HepG2 (cell line): Measurements from ENCODE around the gene DNASE1L2. TPM values are rescaled to one million over a fixed set of nuclear protein-coding genes. Genes with fewer than 3 reads are reported as not detected.

Experiments
- GATAD1 ChIP-seq: IDR thresholded peaks from 2 replicates; pipeline ENCODE4 v1.6.1; 2016; ENCODE audit warnings: missing genetic modification reagents, missing compliant biosample characterization
- HES4 ChIP-seq: sonication (generic); formaldehyde crosslinking; IDR thresholded peaks from 2 replicates; pipeline ENCODE4 v1.9.0; 2021; ENCODE audit warnings: mild to moderate bottlenecking, missing genetic modification reagents, borderline replicate concordance
- HNRNPUL1 ChIP-seq: fragments of 200-400 bp; formaldehyde crosslinking; IDR thresholded peaks from 2 replicates; pipeline ENCODE4 v1.6.1; 2017; ENCODE audit warnings: low read depth, mild to moderate bottlenecking, low read length, moderate library complexity
- MED8 ChIP-seq: sonication (generic); formaldehyde crosslinking; IDR thresholded peaks from 2 replicates; pipeline ENCODE4 v1.8.1; 2023; ENCODE audit warnings: mild to moderate bottlenecking, missing genetic modification reagents; ENCODE audit not compliant: insufficient replicate concordance
- NR1H2 ChIP-seq: sonication (generic); formaldehyde crosslinking; IDR thresholded peaks from 2 replicates; pipeline ENCODE4 v1.8.1; 2022; ENCODE audit warnings: low read depth, missing genetic modification reagents, borderline replicate concordance
- POGZ ChIP-seq: sonication (generic); formaldehyde crosslinking; IDR thresholded peaks from 2 replicates; pipeline ENCODE4 v1.4.0; 2020; ENCODE audit warnings: mild to moderate bottlenecking, missing genetic modification reagents
- RFX1 ChIP-seq: fragments of 450-650 bp; IDR thresholded peaks from 2 replicates; pipeline ENCODE4 v1.6.1; 2017
- SIN3B ChIP-seq: fragments of 150-350 bp; IDR thresholded peaks from 2 replicates; pipeline ENCODE4 v1.6.1; 2014; ENCODE audit warnings: low read length
- TAF15 ChIP-seq: fragments of 200-400 bp; formaldehyde crosslinking; IDR thresholded peaks from one replicate; pipeline ENCODE4 v1.6.1; 2018; ENCODE audit warnings: mild to moderate bottlenecking, low read depth, low read length; ENCODE audit not compliant: poor library complexity, severe bottlenecking
- U2AF2 ChIP-seq: fragments of 200-400 bp; formaldehyde crosslinking; IDR thresholded peaks from 2 replicates; pipeline ENCODE4 v1.6.1; 2017; ENCODE audit warnings: low read depth, mild to moderate bottlenecking, low read length
- ZNF496 ChIP-seq: sonication (generic); formaldehyde crosslinking; IDR thresholded peaks from 2 replicates; pipeline ENCODE4 v1.8.1; 2023; ENCODE audit warnings: mild to moderate bottlenecking, moderate library complexity, missing genetic modification reagents; ENCODE audit not compliant: insufficient replicate concordance
- polyA plus RNA-seq, 8 experiments: library from polyadenylated mRNA; depleted of rRNA in 3 of 8; stranded (reverse) in 7 of 8; unstranded in 1 of 8; fragments of >200 nt; fragmentation: Illumina TruSeq in 4 of 8; extraction: Trizol in 4 of 8; gene quantifications; 2 replicates each; pipeline versions ENCODE4 v1.2.1 to v1.2.3, GENCODE V29; 2011 to 2016; ENCODE audit warnings: low read depth in 4 of 8, missing spikeins in 1 of 8, mixed read lengths in 1 of 8; ENCODE audit not compliant: insufficient read depth in 1 of 8
- total RNA-seq, 5 experiments: library from RNA; depleted of rRNA; stranded (reverse); fragments of >200 nt; fragmentation: Illumina TruSeq; extraction: Trizol; gene quantifications; 2 replicates each; pipeline ENCODE4 v1.2.3, GENCODE V29; 2016; ENCODE audit warnings: low read depth in 1 of 5
- TF ChIP-seq, protein P1 (sequence below): sonication (generic); formaldehyde crosslinking; IDR thresholded peaks from 2 replicates; pipeline ENCODE4 v1.4.0; 2020; ENCODE audit warnings: missing genetic modification reagents, borderline replicate concordance
- TF ChIP-seq, protein P2 (sequence below): sonication (generic); formaldehyde crosslinking; IDR thresholded peaks from 2 replicates; pipeline ENCODE4 v1.4.0; 2020; ENCODE audit warnings: missing genetic modification reagents; ENCODE audit errors: not compliant biosample characterization
- TF ChIP-seq, protein P3 (sequence below): sonication (generic); formaldehyde crosslinking; IDR thresholded peaks from 2 replicates; pipeline ENCODE4 v1.8.0; 2022; ENCODE audit warnings: missing genetic modification reagents, mild to moderate bottlenecking, moderate library complexity, borderline replicate concordance
- TF ChIP-seq, protein P4 (sequence below), 2 experiments: sonication (generic) in 1 of 2; formaldehyde crosslinking in 1 of 2; IDR thresholded peaks; 2 replicates each; pipeline versions ENCODE4 v1.4.0 to v1.6.1; 2018 to 2020; ENCODE audit warnings: missing genetic modification reagents in 2 of 2, borderline replicate concordance in 1 of 2, low read depth in 1 of 2, mild to moderate bottlenecking in 1 of 2, missing biosample characterization in 1 of 2
- TF ChIP-seq, protein P5 (sequence below): sonication (generic); formaldehyde crosslinking; IDR thresholded peaks from 2 replicates; pipeline ENCODE4 v1.8.1; 2023; ENCODE audit warnings: mild to moderate bottlenecking, missing genetic modification reagents
- TF ChIP-seq, protein P6 (sequence below): sonication (generic); formaldehyde crosslinking; IDR thresholded peaks from 2 replicates; pipeline ENCODE4 v1.8.1; 2023; ENCODE audit warnings: mild to moderate bottlenecking, missing genetic modification reagents, borderline replicate concordance

DNASE1L2 gene
- total and polyA plus RNA-seq, 2 of the 13 experiments (the other 11 are each of a cell fraction or from before 2014, with no cell fraction given), result 0.44 to 0.50 TPM

DNA sequence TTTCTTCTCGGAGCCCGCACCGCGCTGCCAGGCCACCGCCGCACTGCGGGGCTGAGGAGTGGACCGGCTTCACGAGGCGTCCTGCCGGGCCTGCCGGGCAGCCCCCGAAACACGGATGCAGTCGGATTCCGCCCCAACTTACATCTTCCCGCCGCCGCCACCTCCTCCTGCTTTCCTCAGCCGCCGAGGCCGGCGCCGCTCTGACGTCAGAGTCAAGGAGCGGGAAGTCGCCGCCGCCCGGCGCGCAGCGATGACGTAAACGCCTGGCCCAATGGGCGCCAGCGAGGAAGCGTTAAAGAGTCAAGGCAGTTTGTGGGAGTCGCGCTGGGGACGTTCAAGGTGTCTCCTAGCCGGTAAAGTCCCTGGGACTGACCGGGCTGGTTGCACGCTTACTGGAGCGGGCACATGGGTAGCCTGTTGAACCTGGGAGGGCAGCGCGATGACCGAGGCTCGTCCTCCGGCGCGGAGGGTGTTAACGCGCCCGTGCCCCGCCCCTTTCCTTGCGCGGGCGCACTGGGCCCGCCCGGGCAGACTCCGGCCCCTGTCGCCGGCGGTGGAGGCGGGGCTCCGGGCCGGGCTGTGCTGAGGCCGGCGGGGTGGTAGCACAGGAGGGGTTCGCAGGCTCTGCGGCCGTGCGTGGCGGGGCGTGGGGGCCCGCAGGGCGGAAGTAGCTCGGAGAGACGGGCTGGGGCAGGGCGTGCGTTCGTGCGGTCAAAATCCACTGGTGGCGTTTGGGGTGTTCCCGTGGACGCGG lies 31.8 kb downstream of the DNASE1L2 start, which contains the start of gene RNPS1 (continued):
- TF ChIP-seq, protein P1, sequence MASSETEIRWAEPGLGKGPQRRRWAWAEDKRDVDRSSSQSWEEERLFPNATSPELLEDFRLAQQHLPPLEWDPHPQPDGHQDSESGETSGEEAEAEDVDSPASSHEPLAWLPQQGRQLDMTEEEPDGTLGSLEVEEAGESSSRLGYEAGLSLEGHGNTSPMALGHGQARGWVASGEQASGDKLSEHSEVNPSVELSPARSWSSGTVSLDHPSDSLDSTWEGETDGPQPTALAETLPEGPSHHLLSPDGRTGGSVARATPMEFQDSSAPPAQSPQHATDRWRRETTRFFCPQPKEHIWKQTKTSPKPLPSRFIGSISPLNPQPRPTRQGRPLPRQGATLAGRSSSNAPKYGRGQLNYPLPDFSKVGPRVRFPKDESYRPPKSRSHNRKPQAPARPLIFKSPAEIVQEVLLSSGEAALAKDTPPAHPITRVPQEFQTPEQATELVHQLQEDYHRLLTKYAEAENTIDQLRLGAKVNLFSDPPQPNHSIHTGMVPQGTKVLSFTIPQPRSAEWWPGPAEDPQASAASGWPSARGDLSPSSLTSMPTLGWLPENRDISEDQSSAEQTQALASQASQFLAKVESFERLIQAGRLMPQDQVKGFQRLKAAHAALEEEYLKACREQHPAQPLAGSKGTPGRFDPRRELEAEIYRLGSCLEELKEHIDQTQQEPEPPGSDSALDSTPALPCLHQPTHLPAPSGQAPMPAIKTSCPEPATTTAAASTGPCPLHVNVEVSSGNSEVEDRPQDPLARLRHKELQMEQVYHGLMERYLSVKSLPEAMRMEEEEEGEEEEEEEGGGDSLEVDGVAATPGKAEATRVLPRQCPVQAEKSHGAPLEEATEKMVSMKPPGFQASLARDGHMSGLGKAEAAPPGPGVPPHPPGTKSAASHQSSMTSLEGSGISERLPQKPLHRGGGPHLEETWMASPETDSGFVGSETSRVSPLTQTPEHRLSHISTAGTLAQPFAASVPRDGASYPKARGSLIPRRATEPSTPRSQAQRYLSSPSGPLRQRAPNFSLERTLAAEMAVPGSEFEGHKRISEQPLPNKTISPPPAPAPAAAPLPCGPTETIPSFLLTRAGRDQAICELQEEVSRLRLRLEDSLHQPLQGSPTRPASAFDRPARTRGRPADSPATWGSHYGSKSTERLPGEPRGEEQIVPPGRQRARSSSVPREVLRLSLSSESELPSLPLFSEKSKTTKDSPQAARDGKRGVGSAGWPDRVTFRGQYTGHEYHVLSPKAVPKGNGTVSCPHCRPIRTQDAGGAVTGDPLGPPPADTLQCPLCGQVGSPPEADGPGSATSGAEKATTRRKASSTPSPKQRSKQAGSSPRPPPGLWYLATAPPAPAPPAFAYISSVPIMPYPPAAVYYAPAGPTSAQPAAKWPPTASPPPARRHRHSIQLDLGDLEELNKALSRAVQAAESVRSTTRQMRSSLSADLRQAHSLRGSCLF (CRISPR knock-in tag), result no peak
- TF ChIP-seq, protein P2, sequence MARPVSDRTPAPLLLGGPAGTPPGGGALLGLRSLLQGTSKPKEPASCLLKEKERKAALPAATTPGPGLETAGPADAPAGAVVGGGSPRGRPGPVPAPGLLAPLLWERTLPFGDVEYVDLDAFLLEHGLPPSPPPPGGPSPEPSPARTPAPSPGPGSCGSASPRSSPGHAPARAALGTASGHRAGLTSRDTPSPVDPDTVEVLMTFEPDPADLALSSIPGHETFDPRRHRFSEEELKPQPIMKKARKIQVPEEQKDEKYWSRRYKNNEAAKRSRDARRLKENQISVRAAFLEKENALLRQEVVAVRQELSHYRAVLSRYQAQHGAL (CRISPR knock-in tag), result no peak
- TF ChIP-seq MED8 (CRISPR knock-in tag) (peak; percentile 94), GATAD1 (peak; percentile 98), HNRNPUL1 (0 out of 2 replicates have a peak, but pooled peaks have one; percentile 18), TAF15 (no peak), U2AF2 (no peak), NR1H2 (CRISPR knock-in tag) (no peak), POGZ (CRISPR knock-in tag) (peak; percentile 87), SIN3B (no peak), RFX1 (no peak), ZNF496 (CRISPR knock-in tag) (no peak), HES4 (CRISPR knock-in tag) (0 out of 2 replicates have a peak, but pooled peaks have one; percentile 38)
- TF ChIP-seq, protein P3, sequence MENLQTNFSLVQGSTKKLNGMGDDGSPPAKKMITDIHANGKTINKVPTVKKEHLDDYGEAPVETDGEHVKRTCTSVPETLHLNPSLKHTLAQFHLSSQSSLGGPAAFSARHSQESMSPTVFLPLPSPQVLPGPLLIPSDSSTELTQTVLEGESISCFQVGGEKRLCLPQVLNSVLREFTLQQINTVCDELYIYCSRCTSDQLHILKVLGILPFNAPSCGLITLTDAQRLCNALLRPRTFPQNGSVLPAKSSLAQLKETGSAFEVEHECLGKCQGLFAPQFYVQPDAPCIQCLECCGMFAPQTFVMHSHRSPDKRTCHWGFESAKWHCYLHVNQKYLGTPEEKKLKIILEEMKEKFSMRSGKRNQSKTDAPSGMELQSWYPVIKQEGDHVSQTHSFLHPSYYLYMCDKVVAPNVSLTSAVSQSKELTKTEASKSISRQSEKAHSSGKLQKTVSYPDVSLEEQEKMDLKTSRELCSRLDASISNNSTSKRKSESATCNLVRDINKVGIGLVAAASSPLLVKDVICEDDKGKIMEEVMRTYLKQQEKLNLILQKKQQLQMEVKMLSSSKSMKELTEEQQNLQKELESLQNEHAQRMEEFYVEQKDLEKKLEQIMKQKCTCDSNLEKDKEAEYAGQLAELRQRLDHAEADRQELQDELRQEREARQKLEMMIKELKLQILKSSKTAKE (CRISPR knock-in tag), result no peak; the same call in 1 of the 2 replicates
- TF ChIP-seq, protein P4, sequence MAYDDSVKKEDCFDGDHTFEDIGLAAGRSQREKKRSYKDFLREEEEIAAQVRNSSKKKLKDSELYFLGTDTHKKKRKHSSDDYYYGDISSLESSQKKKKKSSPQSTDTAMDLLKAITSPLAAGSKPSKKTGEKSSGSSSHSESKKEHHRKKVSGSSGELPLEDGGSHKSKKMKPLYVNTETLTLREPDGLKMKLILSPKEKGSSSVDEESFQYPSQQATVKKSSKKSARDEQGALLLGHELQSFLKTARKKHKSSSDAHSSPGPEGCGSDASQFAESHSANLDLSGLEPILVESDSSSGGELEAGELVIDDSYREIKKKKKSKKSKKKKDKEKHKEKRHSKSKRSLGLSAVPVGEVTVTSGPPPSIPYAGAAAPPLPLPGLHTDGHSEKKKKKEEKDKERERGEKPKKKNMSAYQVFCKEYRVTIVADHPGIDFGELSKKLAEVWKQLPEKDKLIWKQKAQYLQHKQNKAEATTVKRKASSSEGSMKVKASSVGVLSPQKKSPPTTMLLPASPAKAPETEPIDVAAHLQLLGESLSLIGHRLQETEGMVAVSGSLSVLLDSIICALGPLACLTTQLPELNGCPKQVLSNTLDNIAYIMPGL (CRISPR knock-in tag; IDR thresholded peaks at IDR 0.05; ENCODE audit: borderline replicate concordance in 1 of 2, low read depth in 1 of 2), result peak; percentile 50 to 82
- TF ChIP-seq, protein P5, sequence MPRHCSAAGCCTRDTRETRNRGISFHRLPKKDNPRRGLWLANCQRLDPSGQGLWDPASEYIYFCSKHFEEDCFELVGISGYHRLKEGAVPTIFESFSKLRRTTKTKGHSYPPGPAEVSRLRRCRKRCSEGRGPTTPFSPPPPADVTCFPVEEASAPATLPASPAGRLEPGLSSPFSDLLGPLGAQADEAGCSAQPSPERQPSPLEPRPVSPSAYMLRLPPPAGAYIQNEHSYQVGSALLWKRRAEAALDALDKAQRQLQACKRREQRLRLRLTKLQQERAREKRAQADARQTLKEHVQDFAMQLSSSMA (CRISPR knock-in tag), result peak; percentile 89; the same call in 1 of the 2 replicates
- TF ChIP-seq, protein P6, sequence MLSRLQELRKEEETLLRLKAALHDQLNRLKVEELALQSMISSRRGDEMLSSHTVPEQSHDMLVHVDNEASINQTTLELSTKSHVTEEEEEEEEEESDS (CRISPR knock-in tag), result peak; percentile 57; the same call in 1 of the 2 replicates
